ENCODE data around the gene CAPS.

DNA sequence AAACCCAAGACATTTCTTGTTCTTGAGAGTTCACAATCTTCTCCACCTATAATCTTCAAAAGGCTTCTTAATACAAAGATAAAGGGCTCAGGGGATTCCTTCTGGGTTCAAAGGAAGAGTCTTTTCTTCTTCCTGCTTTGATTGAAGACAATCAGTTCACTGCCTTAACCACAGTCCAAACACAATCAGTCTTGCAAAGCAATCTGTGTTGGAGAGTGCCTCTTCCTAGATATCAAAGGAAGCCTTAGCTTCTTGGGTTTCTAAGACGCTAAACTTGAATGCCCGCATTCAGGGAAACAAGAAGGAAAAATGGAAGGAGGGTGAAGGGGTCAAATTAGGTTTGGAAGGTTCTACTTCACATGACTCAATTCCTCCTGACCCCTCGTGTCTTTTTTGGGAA, 36.7 kb downstream of the CAPS start:
- TF ChIP-seq EZH2 (IDR thresholded peaks at IDR 0.05; ENCODE audit: borderline replicate concordance, low read depth, low read length, severe bottlenecking): no peak
- TF ChIP-seq, protein P1, sequence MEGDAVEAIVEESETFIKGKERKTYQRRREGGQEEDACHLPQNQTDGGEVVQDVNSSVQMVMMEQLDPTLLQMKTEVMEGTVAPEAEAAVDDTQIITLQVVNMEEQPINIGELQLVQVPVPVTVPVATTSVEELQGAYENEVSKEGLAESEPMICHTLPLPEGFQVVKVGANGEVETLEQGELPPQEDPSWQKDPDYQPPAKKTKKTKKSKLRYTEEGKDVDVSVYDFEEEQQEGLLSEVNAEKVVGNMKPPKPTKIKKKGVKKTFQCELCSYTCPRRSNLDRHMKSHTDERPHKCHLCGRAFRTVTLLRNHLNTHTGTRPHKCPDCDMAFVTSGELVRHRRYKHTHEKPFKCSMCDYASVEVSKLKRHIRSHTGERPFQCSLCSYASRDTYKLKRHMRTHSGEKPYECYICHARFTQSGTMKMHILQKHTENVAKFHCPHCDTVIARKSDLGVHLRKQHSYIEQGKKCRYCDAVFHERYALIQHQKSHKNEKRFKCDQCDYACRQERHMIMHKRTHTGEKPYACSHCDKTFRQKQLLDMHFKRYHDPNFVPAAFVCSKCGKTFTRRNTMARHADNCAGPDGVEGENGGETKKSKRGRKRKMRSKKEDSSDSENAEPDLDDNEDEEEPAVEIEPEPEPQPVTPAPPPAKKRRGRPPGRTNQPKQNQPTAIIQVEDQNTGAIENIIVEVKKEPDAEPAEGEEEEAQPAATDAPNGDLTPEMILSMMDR (IDR thresholded peaks at IDR 0.05; ENCODE audit: borderline replicate concordance, extremely low read depth, low read length, poor library complexity, severe bottlenecking): no peak

Measured in DND-41 (cell line).